Activated CD8-positive, alpha-beta memory T cell treated with anti-CD3 and anti-CD28 coated beads, Interleukin-2, amount 50 U/mL, for 4 hours (primary cell): ENCODE results near the gene WDR37.

Source experiments
- DNase-seq: peaks from one replicate; pipeline ENCODE4 v3.0.0-alpha.2; 2020

The WDR37 gene

DNA sequence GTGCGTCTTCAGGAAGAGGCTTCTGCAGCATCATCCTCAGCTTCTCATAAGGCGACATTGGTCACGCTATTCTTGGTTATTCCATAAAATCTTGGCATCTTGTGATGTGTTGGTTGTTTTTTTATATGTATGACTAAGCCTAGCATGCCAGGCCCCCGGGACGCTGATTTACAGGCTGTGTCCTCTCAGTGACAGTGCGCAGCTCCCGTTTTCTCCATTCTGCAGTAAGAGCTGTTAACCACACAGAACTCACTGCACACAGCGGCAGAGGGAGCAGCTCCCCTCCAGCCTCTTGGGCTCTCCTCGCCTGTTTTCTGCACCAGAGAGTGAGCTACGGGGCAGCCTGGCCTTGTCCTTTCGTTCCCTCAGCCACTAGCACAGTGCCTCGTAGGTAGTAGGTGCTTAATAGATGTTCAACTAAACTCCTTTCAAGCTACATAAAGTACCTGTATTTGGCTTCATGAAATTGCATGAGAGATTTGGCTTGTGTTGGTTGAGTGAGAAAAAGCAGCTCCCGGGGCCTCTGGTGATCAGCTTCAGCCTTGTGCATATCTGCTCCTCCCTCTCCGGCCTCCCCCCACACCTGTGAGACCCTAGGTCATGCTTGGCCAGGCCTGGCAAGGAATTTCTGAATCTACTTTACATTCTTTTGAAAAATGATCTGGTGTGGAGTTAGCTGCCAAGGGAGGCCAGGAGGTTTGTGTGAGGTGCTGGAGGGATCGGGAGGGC, 116.2 kb downstream of the WDR37 start:
- no peak for DNase-seq

DNA sequence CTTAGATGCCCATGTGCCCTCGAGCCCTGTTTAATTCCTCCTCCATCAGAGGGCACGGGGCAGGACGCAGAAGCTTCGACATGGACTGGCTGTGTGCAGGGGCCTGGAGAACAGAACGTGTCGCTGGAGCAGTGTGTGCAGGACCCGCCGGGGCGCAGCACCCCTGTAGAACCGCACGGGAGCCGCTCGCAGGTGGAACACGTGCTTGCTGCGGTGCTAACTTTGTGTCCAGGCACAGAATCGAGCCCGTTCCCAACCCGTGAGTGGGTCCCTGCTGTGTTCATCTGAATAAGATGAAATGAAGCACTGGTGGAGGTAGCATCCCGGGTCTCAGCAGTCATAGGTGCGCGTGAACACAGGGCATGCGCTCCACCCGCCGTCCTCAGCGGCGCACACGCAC, 116.9 kb downstream of the WDR37 start:
- DNase-seq, result no peak

DNA sequence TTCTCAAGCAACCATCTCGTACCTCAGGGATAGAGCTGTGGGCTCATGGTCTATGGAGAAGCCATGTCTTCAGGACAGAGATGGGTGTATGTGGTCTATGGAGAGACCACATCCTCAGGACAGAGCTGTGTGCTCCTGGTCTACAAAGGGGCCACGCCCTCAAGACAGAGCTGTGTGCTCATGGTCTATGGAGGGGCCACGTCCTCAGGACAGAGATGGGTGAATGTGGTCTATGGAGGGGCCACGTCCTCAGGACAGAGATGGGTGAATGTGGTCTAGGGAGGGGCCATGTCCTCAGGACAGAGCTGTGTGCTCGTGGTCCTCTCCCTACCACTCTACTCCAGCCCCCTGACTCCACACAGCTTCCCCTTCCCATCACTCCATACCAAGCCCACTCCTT, 117.8 kb downstream of the WDR37 start:
- DNase-seq, result no peak

DNA sequence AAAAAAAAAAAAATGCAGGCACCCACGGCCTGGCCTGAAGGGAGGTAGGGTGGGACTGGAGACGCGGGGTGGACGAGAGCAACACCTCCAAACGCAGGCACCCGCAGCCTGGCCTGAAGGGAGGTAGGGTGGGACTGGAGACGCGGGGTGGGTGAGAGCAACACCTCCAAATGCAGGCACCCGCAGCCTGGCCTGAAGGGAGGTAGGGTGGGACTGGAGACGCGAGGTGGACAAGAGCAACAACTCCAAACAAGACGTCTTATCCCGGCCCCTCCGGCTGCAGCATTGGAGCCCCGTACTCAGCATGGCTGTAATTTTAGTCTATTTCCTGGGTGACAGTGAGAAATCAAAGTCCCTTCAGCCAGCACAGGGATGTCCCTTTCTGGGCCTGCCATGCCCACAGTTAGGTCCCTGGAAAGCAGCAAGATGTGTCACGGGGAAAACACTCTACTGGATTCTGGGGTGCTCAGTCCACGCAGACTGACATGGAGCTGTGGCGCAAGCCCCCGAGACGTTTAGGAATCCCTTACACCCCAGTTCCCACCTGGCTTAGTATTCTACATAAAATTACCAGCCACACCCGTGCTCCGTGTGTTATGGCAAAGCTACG, 119.9 kb downstream of the WDR37 start:
- no peak for DNase-seq

DNA sequence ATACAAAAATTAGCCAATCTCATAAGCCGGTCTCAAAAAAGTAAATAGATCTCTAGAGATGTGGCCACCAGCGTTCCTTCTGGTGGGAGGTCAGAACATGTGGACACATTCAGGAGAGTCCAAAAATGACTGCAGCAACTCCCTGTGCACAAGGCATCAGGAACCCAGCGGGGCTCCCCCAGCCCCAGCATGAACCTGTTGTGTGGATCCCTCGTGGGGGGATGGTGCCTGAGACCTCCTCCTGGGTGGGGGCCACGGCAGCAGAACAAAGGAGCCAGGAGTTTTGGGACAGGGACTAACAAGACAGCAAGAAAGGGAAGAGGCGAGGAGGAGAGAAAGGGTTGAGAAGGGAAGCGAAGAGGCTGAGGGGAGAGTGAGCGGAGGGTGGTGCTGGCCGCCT, 121.8 kb downstream of the WDR37 start:
- no peak for DNase-seq

DNA sequence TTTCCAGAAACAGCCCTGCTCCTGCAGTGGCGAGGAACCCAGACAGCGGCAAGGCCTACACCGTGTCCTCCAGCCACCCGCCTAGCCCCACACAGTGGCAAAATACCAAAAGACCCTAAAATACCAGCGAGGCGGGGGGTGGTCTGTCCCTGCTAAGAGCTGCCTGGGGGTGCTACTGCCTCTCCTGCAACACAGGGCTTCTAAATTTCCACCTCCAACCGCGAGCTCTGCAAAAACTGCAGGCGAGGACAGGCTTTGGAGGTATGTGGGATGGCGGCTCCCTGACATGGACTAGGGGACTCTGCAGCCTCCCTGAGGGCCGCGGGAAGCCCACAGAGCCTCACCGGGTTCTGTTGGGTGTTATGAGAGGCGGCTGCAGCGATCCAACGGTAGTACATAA, 122.3 kb downstream of the WDR37 start:
- no peak for DNase-seq

DNA sequence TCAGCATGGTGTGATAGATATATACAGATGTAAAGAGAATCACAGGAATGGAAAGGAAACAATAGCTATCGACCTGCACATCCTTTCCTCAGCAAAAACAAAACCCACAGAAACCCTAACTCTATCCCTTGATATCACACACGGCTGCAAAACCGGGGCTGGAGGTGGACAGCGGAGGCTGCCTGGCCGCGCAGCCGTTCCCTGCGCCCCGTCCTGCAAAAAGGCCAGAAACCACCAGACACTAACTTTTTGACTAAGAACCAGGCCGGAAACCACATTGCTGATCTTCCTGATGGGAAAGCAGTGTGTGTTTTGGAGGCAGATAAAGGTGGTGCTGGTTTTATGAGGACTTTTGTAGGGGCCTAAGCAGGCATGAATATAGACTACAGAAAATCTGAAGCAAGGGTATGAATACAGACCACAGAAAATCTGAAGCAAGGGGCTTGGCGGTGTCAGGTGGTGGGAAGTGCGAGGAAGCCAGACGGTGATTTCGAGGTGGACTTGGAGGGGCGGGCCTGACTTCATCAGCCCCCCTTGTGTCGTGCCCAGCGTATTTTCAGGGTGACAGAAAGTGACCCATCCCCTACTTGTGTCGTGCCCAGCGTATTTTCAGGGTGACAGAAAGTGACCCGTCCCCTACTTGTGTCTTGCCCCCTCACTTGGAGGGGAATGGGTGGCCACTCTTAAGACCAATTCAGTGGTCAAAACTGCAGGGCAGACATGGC, 123.3 kb downstream of the WDR37 start:
- DNase-seq, result no peak

DNA sequence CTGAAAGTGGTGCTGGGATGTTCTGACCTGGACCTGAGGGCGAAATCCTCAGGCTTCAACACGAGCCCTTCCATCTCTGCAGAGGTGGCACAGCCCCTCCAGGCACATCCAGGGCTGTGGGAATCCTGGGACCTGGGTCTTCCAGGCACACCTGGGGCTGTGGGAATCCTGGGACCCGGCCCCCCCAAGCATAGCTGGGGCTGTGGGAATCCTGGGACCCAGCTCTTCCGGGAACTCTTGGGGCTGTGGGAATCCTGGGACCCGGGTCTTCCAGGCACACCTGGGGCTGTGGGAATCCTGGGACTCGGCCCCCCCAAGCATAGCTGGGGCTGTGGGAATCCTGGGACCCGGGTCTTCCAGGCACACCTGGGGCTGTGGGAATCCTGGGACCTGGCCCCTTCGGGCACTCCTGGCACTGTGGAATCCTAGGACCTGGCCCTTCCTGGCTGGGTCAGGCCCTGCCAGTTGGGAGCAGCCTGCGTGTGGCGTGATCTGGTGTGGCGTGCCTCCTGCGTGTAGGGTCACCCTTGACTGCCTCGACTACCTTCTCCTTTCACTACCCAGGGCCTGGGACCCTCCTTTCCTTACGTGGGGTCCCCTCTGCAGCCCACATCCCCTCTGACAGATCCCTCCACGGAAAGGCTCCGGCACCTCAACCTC, 124.0 kb downstream of the WDR37 start:
- no peak for DNase-seq

DNA sequence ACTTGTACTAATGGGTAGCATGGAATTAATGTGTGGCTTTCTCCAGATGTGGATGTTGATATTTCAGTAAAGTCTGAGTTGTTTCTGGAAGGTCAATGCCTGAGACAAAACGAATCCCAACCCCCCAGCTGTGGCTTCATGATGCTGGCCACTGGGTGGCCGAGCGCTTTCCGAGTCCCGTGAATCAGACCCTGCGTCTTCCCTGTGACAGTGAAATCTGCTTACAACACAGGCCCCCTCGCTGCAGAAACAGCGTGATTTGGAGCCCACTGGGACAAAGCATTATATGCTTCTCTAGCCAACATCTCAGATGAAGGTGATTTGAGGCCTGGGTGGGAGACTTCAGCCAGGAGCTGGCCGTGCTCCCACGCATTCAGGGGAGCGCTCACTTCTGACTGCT, 124.7 kb downstream of the WDR37 start:
- no peak for DNase-seq
